ENCODE results near the gene CRELD1.
A peak's percentile ranks its signal among the peaks of the same experiment; 100 is the strongest.
"Not testable (repeated sequence)": the region's sequence is repeated elsewhere in the genome, so short reads cannot be mapped to it uniquely, and the experiment has no call there.

The CRELD1 gene

DNA sequence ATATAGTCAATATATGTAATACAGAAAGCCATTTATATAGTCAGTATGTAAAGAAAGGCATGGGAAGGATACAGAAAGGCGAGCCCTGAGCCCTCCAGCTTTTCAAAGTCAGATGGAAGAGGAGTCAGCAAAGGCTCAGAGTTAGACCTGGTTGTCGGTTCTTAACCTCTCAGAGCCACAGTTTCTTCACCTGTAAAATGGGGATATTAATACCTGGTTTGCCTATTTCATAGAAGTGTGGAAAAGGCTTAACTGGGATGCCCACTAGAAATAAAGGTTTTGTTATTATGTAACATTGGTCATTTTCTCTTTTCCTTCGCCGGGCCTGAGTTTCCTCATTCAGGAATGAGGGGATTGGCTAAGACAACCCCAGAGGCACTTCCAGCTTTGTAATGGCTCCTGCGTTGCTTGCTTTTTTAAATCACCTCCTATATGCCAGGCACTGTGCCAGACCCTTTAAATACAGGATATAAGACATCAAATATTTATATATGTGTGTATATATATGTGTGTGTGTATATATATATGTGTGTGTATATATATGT is 2.4 kb downstream of the CRELD1 start:
- DNase-seq, result no peak

DNA sequence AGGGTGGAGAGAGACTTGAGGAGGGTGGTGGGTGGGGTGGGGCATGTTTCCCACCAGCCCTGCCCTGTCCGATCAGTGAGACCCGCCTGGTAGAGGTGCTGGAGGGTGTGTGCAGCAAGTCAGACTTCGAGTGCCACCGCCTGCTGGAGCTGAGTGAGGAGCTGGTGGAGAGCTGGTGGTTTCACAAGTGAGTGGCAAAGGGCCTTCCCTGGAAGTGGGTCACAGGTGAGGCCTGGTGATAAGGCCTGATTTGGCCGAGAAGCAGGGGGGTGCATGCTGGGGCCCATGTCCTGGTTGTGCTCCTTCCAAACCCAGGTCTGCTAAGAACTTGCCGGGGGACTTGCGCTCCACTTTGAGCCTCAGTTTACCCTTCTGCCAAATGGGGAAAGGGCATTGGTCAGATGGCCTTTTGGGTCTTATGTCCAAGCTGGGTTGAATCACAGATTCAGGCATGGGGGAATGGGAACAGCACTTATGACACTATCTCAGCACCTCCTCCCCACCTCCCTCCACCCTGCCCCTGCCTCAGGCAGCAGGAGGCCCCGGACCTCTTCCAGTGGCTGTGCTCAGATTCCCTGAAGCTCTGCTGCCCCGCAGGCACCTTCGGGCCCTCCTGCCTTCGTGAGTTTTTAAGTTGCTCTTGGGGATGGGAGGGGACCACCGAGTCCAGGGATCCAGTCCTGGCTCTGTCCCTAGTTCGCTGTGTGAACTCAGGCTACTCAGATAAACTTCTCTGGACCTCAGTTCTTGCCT is 4.0 kb downstream of the CRELD1 start:
- DNase-seq, result no peak

GRCh38 chr3:9938966-9939365 is 5.3 kb downstream of the CRELD1 start:
- no peak for DNase-seq

DNA sequence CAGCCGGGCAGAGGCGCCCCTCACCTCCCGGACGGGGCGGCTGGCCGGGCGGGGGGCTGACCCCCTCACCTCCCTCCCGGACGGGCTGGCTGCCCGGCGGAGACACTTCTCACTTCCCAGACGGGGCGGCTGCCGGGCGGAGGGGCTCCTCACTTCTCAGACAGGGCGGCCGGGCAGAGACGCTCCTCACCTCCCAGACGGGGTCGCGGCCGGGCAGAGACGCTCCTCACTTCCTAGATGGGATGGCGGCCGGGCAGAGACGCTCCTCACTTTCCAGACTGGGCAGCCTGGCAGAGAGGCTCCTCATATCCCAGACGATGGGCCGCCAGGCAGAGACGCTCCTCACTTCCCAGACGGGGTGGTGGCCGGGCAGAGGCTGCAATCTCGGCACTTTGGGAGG is 6.3 kb downstream of the CRELD1 start:
- DNase-seq, result not testable (repeated sequence)

DNA sequence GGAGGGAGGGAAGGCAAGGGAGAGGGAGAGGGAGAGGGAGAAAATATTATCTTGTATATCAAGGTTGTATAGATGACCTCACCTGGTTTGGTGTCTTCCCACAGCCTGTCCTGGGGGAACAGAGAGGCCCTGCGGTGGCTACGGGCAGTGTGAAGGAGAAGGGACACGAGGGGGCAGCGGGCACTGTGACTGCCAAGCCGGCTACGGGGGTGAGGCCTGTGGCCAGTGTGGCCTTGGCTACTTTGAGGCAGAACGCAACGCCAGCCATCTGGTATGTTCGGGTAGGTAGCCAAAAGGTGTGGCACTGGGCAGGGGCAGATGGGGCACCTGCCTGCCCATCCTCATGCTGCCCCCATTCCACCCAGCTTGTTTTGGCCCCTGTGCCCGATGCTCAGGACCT is 7.1 kb downstream of the CRELD1 start:
- DNase-seq, result no peak

GRCh38 chr3:9942164-9942563 is 8.5 kb downstream of the CRELD1 start:
- DNase-seq, result no peak

DNA sequence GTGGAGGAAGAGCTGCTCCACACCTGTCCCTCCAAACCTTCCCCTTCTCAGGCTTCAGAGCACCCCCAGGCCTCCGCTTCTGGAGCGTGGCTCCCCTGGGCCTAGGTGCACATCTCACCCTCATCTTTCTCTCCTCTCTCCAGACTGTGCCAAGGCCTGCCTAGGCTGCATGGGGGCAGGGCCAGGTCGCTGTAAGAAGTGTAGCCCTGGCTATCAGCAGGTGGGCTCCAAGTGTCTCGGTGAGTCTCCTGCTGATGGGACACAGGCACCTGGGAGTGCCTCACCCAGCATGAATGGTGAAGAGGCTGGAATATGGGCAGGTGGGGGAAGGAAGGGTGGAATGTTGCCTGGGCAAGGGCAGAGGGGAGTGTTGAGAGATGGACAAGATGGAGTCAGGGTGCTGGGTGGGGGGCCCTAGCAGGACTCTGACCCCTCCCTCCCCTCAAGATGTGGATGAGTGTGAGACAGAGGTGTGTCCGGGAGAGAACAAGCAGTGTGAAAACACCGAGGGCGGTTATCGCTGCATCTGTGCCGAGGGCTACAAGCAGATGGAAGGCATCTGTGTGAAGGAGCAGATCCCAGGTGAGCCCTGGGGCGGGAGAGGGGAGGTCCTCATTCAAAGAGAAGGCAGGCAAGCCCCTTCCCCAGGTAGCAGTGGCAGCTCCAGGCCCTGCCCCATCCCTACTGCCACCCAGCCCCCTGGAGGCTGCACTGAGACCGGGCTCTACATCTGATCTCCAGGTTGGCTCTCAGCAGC is 9.5 kb downstream of the CRELD1 start:
- DNase-seq, result no peak

- DNase-seq, result no peak
These were observed 10.6 kb downstream of the CRELD1 start for GRCh38 chr3:9944271-9944670.

DNA sequence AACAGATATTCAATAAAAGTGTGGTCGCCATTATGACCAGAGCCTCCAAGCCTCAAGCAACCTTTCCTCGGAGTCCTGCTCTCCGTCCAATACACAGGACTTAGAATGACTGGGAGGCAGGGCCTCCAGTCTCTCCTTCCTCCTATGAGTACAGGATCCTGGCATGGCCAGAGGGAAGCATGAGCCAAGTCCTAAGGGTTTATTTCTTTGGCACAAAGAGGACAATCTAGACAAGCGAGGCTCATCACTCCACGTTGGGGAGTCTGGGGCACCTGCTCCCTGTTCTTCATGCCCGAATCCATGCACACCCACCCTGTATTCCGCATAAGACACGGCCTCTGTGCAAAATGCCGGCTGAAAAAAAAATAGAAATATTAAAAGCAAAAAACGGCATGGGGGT is 11.7 kb downstream of the CRELD1 start:
- no peak for DNase-seq

GRCh38 chr3:9946112-9947024 is 12.7 kb downstream of the CRELD1 start:
- DNase-seq, result peak; percentile 71 to 92 (median 77)

DNA sequence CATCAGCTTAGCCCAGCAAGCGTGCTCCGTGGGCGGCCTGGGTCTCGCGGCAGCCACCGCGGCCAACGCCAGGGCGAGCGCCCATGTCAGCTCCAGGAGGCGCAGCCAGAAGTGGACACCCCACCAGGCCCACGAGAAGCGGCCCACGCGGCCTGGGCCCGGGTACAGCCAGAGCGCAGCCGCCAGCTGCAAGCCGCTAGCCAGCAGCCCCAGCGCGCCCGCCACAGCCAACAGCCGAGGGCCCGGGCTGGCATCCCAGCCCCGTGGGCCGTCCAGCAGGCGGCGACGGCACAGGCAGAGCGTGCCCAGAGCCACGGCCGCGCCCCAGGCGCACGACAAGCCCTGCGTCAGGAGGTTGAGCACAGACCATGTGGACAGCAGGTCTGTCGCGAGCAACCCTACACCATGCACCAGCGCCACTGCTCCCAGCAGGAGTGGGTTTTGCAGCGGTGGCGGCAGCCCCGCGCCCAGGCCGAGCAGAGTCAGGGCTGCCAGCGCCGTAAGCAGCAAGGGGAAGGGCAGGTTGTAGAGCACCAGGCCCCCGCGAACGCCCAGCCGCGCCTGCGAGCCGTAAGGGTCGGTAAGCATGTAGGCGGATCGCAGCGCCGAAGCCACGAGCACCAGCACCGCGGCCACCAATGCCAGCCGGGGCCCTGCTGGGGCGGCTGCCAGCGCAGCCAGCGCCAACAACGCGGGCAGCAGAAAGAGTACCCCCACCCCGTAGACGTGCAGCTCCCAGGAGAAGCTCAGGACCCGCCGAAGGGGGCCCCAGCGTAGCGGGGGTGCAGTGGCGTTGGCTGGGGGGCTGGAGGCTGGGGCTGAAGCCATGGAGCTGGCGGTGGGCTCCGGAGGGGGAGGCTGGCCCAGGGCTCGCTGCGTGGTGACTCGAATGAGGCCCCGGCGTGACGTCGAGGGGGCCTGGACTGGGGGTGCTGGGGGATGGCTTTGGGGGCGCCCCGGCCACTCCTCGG is 13.7 kb downstream of the CRELD1 start:
- DNase-seq, result no peak

GRCh38 chr3:9948586-9948985 is 15.0 kb downstream of the CRELD1 start:
- DNase-seq, result no peak

DNA sequence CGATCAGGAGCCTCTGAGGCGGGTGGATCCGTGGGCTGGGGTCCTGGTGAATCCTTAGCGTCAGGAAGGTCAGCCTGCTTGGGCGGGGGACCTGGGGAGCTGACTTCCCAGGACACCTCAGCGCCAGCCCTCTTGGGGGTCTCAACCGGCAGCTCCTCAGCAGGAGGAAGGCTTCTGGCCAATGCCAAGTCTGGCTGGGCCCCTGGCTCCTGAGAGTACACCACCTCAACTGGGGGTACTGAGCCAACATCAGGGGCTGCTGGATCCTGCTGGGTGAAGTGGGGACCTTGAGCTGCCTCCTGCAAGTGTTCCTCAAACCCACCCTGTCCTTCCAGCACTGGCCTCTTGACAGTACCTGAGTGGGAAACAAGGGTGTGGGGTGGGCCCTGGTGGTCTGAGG is 15.5 kb downstream of the CRELD1 start:
- DNase-seq, result no peak

DNA sequence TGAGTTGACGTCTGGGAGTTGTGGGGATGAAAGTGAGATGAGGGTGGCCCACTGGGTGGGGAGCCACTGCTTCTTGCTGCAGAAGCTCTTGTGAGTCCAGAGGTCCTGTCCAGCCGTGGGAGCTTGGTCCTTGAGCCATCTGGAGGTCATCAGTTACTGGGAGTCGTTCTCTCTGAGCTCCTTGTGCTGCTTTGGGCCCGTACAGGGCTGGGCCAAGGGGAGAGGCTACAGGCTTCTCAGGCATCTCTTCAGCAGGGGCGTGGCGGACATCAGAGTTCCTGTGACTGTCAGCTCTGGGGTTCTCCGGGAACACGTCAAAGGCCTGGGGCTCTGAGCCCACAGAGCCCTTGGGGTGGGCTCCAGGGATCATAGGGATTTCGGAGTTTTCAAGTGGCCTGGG is 16.0 kb downstream of the CRELD1 start:
- no peak for DNase-seq

GRCh38 chr3:9951126-9951525 is 17.5 kb downstream of the CRELD1 start:
- DNase-seq, result no peak

DNA sequence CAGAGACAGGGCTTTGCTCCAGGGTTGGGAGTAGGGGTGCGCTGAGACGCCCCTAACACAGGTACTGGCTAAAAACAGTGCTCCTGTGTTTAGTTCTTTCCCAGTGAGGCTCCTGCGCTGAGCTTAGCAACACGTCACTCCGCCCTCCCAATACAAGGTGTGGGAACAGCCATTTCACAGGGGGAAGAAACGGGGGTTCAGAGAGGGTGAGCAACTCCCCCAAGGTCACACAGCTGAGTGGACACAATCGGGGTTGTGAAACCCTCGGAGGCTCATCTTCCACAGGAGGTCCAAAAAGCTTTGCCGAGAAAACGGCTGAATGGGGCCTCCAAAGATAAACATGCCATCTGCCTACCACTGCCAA is 17.9 kb downstream of the CRELD1 start:
- DNase-seq, result no peak

DNA sequence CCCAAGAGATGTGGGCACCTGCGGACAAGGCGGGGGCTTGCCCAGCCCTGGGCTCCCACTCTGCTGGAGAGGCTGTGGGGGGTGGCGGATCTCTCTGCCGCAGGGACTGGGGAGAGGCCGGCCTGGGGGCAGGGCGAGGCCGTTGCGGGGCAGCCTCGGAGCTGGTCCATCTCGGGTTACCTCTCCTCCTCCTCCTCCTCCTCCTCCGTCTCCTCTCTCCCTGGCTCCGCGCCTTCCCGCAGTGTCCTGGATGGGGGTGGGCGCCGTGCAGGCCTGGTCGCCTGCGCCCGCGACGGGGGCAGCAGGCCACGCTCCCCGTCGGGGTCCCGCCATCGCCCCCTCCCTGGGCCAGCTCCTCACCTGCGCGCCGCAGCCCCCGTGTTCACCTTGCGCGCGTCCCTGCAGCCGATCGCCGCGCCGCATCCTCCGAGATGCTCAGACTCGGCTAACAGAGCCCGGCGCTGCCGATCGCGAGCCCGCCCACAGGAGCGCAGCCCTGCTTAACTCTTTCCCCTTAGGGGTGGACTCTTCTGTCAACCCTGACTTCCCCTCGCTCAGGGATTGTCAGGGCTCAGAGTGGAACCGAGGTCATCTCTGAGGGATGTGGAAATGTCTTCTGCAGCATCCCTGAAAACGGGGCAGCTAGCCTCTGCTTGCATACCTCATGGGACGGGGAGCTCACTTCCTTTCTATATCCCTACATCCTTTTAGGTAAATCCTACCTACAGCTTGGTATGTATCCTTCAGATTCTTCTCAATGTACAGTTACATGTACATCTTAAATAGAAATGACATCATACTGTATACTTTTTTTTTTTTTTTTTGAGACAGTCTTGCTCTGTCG is 18.6 kb downstream of the CRELD1 start, which contains the start of gene PRRT3:
Gene PRRT3, minus strand, starts transcription at position 447 of the 844 bp plus-strand sequence. CDS start 2,293 bp downstream, outside the sequence.
- peak in 4 of 5 experiments; percentile 24 to 75 (median 39) for DNase-seq

- no peak for DNase-seq
These were observed 21.5 kb downstream of the CRELD1 start for GRCh38 chr3:9955067-9955502.

DNA sequence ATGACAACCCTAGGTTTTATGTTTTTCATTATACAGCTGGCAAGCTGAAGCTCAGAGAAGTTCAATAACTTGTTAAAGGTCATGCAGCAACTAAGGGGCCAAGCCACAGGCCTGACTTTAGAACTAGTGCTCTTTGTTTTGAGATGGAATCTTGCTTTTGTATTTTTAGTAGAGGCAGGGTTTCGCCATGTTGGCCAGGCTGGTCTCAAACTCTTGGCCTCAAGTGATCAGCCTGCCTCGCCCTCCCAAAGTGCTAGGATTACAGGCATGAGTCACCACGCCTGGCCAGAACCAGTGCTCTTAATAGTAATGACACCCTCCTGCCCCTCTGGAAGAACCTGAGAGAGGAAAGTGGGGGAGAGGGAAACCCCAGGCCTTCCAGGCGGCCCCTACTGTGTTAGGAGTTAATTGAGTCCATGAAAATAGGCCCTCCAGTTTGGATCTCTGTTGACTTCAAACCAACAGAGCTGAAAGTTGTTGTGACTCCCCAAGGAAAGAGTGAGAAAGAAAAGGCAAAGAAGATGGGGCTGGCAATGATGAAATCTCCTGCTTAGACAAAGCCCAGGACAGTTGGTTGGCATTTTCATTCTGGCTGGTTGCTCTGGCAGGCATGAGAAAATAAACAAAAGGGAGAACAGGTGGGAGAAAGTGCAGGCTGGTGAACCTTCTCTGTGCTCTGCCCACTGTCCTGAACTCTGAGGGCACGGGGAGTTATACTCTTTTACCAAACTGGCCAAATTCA is 22.1 kb downstream of the CRELD1 start:
- no peak for DNase-seq

- no peak for DNase-seq
These were observed 23.6 kb downstream of the CRELD1 start for GRCh38 chr3:9957214-9957613.
